Activated CD8-positive, alpha-beta memory T cell treated with anti-CD3 and anti-CD28 coated beads, Interleukin-2, amount 50 U/mL, for 48 hours (primary cell): ENCODE results near the gene KIF26A.

Experiments
- DNase-seq: peaks from one replicate; pipeline ENCODE4 v3.0.0-alpha.2; 2020

The KIF26A gene

GRCh38 chr14:104113631-104114420 lies 24.6 kb upstream of the KIF26A start:
- no peak for DNase-seq

DNA sequence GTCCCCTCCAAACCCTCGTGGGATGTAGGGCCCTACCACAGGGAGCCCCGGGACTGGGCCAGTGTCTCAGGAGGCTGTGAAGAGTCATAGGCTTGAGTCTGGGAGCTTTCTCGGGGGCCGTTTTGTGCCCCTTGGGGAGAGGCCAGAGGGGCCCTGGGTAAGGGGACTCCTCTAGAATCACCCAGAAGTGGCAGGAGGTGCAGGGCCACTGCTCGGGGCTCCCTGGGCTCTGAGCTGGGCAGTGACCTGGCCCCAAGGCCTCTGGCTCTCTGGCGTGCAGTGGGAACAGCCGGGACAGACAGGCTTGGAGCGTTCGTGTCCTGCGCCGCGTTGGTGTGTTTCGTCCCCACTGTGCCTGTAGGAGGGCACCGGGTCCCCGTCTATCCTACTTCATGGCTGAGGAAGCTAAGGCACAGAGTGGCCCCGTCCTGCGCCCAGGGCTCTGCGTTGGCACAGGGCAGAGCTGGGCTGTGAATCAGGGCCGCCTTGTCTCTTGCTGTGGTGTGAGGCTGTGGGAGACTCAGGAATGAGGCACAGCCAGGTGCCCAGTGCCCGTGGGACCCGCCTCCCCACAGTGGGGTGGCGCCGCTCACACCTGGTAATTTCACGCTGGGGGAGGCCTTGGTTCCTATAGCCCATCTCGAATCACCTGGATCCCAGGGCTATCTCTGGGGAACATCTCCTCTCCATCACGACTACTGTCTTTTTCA lies 23.8 kb upstream of the KIF26A start:
- DNase-seq: no peak

GRCh38 chr14:104115131-104115600 lies 23.2 kb upstream of the KIF26A start:
- DNase-seq: no peak

DNA sequence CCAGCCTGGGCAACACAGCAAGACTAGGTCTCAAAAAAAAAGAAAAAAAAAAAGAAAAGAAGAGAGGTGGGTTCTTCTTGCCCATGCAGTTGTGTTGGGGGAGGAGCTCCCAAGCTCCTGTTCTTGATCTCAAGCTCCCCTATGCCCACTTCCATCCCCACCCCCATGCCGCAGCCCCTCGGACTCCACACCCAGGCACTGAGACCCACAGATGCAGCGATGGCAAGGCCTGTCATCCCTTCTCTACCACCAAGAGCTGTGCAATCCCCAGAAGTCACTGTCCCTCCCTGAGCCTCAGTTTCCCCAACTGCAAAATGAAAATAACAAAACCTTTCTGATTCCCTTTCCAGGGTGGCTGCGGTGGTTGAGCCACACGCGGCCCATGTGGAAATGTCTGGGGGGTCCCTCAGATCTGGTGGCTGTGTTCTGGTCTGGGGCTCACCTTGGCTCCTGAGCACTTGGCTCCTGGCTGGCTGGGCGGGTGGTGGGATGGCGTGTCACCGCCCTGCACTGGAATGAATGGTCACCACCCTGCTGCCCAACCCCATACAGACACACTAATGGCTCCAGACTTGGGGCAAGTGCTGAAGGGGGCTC lies 22.6 kb upstream of the KIF26A start:
- DNase-seq: no peak

GRCh38 chr14:104116288-104116755 lies 22.1 kb upstream of the KIF26A start:
- DNase-seq: no peak

- no peak for DNase-seq
These were observed 21.5 kb upstream of the KIF26A start for GRCh38 chr14:104116756-104117340.

DNA sequence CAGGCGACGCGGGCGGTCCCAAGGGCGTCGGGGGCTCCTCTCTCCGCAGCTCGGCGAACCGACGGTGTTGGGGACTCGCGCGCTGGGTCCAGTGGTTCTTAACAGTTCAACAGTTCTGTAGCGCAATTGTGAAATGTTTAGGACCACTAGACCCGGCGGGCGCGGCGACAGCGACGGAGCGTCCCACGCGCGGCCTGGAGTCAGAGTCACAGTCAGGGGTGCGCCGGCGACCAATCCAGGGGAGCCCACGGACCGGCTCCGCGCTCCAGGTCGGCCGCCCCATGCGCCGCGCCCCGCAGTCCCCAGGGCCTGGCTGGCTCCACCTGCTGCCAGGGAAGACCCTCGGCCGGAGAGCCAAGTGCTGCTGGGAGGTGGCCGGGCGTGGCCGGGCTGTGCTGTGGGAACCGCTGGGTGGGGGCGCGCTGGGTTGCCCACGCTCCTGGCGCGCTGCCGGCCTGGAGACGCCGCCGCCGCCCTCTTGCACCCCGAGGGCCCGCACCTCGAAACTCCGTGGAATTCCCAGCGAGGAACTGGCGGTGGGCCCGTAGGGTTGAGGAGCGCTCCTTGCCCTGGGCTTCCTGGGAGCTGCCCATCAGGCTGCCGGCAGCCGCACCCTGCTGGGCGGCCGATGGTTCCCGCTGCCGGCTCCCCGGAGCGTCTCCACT lies 20.9 kb upstream of the KIF26A start:
- no peak for DNase-seq

DNA sequence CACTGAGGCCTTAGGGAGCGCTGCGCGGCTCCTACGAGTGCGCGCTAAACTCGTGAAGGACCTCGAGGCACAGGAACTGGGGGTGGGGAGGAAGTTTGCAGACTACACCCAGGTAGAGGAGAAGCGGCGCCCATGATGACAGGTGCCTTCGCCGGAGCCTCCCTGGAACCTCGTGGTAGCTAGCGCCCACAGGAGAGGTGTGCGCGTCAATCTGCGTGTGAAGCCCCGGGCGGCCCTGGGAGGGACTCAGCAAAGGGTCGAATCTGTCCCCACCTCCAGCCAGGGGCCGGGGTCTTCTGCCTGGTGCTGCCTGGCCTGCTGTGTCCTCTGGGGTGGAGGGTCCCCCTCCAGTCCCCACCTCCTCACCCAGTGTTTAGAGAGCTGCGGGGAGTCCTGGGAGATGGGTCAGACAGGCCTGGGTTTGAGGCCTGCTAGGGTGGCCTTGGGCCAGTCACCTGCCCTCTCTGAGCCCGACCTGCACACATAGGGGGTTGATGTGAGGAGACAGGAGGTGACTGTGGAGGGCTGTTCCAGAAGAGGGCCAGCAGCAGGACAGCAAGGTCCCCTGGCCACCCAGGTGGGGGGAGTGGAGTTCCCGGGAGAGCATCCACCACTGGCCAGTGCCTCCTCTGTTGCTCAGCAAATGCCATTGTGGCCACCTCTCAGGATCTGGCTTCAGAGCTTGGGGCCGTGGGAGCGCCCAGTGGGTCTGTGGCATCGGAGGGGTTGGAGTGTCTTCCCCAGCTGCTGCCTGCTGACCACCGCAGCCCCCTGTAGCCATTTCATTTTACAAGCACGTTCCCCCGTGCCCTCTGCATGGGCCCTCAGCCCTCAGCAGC lies 20.2 kb upstream of the KIF26A start:
- no peak for DNase-seq

GRCh38 chr14:104119119-104119487 lies 19.3 kb upstream of the KIF26A start:
- DNase-seq: no peak

DNA sequence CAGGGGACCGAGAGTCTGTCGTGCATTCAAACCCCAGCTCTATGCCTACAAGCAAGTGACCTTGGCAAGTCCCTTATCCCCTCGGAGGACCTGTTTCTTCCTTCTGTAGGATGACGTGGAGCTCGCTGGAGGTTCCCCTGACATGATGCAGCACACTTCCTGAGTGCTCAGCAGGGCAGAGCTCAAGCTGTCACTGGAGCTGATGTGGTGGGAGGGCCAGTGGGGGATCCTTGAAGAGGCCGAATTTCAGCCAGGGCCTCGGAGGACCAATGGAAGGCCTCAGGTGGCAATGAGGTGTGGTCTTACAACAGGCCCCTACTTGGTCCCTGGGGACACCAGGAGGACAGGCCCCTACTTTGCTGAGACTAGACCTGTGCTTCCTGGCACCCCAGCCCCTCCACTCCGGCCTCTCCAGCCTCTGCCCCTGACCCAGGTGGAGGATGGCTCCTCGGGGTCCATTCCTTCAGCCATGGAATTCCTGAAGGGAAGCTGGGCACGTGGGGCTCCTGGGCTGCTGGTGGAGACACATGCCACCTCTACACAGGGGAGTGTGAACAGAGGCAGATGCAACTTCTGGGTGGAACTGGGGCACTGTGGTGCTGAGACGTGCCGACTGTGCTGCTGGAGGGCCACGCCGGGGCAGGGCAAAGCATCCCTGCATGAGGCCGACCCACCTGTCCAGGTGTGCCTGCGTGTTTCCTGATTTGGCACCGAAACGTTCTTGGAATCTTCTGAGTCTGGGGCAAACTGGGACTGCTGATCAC lies 18.7 kb upstream of the KIF26A start:
- no peak for DNase-seq

DNA sequence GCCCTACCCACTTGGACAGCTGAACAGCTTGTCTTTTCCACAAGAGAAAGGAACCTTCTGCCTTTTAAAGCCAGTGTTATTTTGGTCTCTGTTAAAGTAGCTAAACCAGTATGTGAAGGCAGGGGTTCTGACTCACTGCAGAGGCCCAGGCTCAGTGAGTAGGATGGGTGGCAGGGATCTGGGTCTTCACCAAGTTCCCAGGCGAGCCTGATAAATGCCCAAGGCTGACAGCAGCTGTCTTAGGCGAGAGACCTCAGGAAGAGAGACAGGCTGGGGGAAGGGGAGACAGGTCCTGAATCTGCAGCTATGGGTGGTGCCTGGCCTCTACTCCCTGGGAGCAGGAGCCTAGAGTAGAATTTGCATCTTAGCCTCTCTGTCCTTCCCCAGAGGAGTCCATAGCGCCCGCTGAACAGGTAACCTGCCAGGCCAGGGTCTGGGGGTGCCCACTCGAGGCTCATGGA lies 18.1 kb upstream of the KIF26A start:
- no peak for DNase-seq

GRCh38 chr14:104121142-104121541 lies 17.2 kb upstream of the KIF26A start:
- no peak for DNase-seq

DNA sequence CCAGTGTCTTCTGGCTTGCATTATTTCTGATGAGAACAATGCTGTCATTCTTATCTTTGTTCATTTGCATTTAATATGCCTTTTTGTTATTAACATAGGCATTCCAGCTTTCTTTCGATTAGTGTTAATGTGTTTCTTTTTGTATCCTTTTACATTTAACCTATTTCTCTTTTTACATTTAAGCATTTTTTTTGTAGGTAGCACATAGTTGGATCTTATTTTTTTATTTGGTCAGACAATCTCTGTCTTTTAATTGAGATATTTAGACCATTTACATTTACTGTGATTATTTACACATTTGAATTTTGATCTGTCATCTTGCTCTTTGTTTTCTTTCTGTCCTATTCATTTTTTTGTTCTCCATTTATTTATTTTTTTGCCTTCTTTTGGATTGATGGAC lies 14.5 kb upstream of the KIF26A start:
- DNase-seq: no peak

DNA sequence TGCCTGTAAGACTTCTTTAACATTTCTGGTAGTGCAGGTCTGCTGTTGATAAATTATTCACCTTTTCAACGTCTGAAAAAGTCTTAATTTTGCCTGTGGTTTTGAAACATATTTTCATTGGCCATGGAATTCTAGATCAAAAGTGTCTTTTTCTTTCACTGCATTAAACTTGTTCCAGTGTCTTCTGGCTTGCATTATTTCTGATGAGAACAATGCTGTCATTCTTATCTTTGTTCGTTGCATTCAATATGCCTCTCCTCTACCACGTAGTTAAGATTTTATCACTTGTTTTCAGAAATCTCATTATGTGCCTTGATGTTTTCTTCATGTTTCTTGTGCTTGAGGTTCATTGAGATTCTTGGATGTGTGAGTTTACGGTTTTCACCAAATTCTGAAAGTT lies 13.4 kb upstream of the KIF26A start:
- DNase-seq: no peak

- DNase-seq: no peak
These were observed 11.6 kb upstream of the KIF26A start for GRCh38 chr14:104126753-104127152.

DNA sequence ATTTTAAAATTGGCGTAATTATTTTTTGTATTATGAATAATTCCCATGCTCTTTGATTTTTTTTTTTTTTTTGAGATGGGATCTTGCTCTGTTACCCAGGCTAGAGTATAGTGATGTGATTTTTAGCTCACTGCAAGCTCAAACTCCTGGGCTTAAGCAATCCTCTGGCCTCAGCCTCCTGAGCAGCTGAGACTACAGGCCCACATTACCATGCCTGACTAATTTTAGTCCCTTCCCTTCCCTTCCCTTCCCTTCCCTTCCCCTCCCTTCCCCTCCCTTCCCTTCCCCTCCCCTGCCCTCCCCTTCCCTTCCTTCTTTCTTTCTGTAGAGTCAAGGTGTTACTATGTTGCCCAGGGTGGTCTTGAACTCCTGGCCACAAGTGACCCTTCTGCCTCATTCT lies 9.4 kb upstream of the KIF26A start:
- DNase-seq: no peak

DNA sequence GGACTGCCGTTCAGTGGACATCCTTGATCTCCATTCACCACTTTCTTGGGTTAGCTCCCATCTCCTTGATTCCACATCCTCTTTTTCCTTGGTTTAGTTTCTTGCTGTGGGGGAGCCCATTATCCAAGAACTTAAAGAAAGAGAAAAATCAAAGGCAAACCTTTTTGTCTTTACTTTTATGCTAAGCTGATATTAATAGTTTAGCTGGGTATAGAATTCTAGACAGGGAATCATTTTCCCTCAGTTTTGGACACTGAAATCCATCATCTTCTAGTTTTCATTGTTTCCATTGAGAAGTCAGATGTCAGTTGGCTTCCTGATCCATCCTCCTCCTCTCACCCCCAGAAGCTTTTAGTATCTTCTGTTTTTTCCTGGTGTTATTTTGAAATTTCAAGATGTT lies 8.8 kb upstream of the KIF26A start:
- DNase-seq: no peak

DNA sequence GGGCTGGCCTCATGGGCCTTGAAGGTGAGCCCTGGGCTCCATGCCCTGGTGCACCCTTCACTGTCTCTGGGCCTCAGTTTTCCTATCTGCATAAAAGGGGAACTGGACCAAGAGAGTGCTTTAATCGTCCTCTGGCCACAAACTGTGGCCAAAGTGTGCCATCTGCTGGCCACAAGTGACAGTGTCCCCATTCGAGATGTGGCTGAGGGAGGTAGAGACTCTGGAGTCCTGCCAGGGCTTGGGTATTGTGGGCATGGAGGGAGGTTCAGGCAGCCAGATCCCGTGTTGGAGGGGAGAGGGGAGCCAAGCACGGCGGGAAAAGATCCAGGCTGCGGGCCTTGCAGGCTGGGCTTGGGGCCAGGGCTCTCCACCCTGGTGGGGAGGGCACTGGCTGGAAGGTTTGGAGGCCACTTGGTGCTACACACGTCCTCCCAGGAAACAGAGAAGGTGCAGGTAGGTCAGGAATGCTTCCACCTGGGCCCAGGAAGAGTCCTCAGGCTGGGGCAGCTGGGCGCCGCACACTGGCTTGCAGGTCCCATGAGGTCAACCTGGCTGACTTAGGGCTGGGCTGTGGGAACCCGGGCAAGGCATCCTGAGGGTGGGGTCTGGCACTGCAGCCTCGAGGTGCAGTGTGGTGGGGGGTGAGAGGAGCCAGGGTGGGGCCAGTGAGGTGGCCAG lies 7.3 kb upstream of the KIF26A start:
- no peak for DNase-seq

DNA sequence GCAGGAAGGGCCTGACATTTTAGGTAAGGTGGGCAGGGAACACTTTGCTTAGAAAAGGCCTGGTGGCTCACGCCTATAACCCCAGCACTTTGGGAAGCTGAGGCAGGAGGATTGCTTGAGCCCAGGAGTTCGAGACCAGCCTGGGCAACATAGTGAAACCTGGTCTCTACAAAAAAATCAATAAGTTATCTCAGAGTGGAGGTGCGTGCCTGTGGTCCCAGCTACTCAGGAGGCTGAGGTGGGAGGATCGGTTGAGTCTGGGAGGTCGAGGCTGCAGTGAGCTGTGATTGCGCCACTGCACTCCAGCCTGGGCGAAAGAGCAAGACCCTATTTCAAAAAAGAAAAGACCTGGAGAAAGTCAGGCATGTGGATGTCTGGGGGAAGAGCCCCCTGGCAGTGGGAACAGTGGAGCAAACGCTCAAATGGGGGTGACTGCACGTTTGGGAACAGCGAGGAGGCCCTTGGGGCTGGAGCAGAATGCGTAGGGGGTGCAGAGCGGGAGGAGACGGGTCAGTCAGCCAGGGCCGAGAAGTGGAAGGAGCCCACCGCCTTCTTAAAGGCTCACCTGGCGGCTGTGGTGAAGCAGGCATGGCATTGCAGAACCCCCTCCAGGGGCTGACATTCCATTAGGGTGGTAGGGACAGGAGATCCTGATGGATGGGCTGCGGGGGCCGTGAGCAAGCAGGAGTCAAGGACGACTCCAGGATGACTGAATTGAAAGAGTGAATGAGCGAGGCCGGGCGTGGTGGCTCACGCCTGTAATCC lies 6.2 kb upstream of the KIF26A start:
- DNase-seq: no peak

DNA sequence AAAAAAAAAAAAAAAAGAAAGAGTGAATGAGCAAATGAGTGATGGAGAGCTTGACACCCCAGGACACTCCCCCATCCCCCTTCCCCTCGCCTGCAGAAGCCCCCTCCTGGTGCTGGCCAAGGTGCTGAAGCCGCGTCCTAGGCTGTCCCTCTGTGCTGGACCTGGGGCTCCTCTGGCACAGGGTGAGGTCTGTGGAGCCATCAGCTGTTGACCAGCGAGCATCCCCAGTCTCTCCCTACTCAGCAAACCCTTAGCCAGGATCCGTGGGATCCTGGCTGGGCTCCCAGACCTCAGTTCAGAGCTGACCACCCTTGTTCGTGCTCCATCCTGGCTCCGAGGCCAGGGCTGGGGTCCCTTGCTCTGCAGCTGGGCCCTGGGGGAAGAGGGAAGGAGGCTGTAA lies 5.4 kb upstream of the KIF26A start:
- DNase-seq: no peak
